GM18519 (cell line): ENCODE measurements around the gene NELFCD.
"Not testable (repeated sequence)": the region's sequence is repeated elsewhere in the genome, so short reads cannot be mapped to it uniquely, and the experiment has no call there.

Source experiments
- ATAC-seq: cut with Tn5 transposase; IDR thresholded peaks from one replicate; pipeline ENCODE4 v1.9.1; 2021; ENCODE audit warnings: mild to moderate bottlenecking, moderate library complexity; ENCODE audit not compliant: unreplicated experiment, low FRiP score

NELFCD gene

GRCh38 chr20:59006864-59007664, 26.0 kb downstream of the NELFCD start, which contains the start of gene CTSZ:
CTSZ (minus strand) TSS chr20:59007254; CDS start chr20:59007128, 126 bp downstream.
- ATAC-seq = no peak

GRCh38 chr20:59007665-59008511, 26.8 kb downstream of the NELFCD start:
- no peak for ATAC-seq

- ATAC-seq = no peak
These were observed 27.8 kb downstream of the NELFCD start for GRCh38 chr20:59008715-59009336.

GRCh38 chr20:59010321-59010994, 29.4 kb downstream of the NELFCD start:
- no peak for ATAC-seq

- no peak for ATAC-seq
These were observed 30.2 kb downstream of the NELFCD start for GRCh38 chr20:59010995-59011873.

- ATAC-seq = not testable (repeated sequence)
These were observed 30.8 kb downstream of the NELFCD start for GRCh38 chr20:59011874-59012157.

- no peak for ATAC-seq
These were observed 32.2 kb downstream of the NELFCD start for GRCh38 chr20:59013031-59013951.

GRCh38 chr20:59013959-59014608, 33.0 kb downstream of the NELFCD start:
- no peak for ATAC-seq

GRCh38 chr20:59014680-59015389, 33.8 kb downstream of the NELFCD start:
- no peak for ATAC-seq

GRCh38 chr20:59015411-59015810, 34.4 kb downstream of the NELFCD start:
- no peak for ATAC-seq

GRCh38 chr20:59015812-59016711, 35.0 kb downstream of the NELFCD start:
- no peak for ATAC-seq

- ATAC-seq = no peak
These were observed 35.9 kb downstream of the NELFCD start for GRCh38 chr20:59016795-59017492.

- ATAC-seq = no peak
These were observed 36.6 kb downstream of the NELFCD start for GRCh38 chr20:59017493-59018231.

- ATAC-seq = no peak
These were observed 37.8 kb downstream of the NELFCD start for GRCh38 chr20:59018817-59019216.

GRCh38 chr20:59019217-59019616, 38.2 kb downstream of the NELFCD start, which contains the start of gene TUBB1:
TUBB1 (plus strand) TSS chr20:59019429; CDS start chr20:59019523, 94 bp downstream.
- ATAC-seq = no peak
